GM10847 (cell line): ENCODE results near the gene POLR1A.

Experiments
- POLR2A ChIP-seq: IDR thresholded peaks from 2 replicates; pipeline ENCODE4 v1.6.1; 2011; ENCODE audit not compliant: insufficient read length; ENCODE audit errors: extremely low read depth

The POLR1A gene

DNA sequence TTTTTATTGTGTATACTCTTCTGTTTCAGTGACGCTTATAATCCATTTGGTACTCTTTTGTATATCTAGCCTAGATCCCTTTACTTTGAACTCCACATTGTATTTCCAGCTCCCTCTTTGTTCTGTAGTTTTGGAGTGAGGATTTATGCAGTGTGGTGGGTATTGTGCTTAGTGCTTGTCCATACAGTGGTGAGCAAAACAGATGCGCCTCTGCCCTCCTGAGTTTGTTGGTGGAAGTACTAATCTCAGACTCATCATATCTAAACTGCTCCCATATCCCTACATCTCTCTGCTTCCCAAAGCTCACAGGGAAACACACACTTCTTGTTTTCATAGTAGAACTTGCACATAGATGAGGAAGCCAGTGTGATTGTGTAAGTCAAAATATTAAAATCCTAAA, 12.4 kb upstream of the POLR1A start:
- no peak for TF ChIP-seq POLR2A

DNA sequence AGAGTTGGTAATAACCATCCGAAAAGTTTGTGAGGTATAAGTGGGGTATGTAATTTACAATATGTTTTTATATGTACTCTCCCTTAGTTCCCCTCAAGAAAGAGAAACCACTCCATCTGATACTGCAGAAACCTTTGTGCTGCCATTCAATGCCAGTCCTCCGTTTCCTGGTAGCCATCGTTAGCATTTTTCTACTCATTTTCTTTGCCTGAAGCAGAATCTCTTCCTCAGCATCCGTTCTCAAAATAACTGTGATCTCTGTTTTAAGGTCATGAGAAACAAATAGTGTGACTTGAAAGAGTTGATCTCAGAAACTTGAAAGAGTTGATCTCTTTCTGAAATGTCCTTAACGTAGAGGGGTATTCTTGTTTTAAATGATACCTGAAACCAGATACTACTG, 1.3 kb upstream of the POLR1A start:
- no peak for TF ChIP-seq POLR2A

DNA sequence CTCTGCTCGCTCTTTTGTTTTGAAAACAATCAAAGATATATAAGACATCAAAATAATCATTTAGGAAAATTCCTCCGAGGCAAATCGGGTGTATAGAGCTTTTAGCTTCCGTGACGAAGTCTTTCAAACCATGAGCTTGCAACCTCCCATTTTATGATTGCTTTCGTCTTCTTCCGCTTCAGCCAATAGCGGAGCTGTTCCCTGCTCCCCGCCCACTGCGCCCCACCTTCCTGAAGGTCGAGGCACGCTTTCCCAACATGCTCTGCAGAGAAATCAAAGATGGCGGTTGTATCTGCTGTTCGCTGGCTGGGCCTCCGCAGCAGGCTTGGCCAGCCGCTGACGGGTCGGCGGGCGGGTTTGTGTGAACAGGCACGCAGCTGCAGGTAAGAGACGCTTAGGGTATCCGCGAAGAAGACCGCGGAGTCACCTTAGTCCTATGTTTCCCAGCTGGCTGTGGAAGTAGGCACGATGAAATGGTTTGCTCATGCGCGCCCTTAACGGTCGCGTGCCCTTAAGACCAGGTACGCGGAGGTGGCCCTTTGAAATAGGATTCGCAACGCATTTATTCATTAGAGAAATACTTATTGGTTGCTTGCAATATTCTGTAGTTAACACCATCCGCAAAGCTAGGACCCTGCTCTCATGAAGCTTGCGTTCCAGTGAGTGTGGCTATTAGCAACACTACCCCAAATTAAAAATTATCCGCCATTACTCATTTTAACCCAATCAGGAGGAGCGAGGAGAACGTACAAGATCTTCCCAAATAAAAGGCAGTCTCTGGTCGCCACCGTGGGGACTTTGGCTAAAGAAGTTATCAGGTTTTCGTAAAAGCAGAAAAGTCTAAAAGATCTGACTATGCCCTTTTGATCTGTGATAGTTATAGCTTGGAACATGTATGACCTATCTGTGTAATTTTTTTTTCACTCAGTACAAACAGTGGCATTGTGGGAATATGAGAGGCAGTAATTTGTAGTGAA, 571 bp upstream of the POLR1A start, which contains the start of gene PTCD3:
PTCD3 (plus strand) TSS at position 267 of the 977 bp plus-strand sequence; CDS start at position 280, 13 bp downstream.
- peak; percentile 91 for TF ChIP-seq POLR2A

DNA sequence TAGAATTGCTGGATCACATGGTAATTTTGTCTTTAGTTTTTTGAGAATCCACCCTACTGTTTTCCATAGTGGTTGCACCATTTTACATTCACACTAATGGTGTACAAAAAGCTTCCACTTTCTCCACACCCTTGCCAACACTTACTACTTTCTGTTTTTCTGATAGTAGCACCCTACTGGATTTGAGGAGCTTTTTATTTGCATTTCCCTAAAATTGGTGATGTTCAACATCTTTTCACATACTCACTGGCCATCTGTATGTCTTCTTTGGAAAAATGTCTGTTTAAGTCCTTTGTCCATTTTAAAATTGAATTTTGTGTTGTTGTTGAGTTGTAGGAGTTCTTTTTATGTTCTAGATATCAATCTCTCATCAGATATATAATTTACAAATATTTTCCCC, 3.5 kb downstream of the POLR1A start:
- no peak for TF ChIP-seq POLR2A

DNA sequence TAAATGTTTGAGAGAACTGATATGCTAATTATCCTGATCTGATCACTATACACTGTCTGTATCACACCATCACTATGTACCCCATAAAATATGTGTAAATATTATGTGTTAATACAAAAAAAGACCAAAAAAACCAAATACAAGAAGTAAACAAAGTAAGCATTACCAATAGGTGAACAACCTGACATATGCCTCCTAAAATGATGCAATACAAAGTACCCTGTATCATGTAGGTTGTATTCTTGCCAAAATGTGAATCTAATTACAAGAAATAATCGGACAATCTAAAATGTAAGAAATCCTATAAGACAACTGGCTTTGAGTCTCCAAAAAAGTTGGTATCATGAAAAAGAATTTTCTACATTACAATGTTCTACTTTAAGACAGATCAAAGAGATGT, 7.8 kb downstream of the POLR1A start:
- TF ChIP-seq POLR2A: no peak

DNA sequence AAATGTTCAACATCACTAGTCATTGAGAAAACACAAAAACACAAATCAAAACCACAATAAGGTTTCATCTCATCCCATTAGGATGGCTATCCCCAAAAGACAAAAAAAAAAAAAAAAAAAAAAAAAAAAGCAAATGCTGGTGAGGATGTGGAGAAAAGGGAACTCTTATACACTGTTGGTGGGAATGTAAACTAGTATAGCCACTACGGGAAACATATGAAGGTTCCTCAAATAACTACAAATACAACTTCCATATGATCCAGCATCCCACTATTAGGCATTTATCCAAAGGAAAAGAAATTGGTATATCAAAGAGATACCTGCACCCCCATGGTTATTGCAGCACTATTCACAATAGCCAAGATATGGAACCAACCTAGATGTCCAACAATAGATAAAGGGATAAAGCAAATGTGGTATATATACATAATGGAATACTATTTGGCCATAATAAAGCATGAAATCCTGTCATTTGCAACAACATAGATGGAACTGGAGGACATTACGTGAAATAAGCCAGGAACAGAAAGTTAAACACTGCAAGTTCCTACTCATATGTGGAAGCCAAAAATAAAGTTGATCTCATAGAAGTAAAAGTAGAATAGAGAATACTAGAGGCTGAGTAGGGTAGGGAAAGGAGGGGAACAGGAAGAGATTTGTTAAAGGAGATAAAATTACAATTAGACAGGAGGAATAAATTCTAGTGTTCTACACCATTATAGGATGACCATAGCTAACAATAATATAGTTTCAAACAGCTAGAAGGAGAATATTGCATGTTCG, 8.4 kb downstream of the POLR1A start:
- TF ChIP-seq POLR2A: no peak

DNA sequence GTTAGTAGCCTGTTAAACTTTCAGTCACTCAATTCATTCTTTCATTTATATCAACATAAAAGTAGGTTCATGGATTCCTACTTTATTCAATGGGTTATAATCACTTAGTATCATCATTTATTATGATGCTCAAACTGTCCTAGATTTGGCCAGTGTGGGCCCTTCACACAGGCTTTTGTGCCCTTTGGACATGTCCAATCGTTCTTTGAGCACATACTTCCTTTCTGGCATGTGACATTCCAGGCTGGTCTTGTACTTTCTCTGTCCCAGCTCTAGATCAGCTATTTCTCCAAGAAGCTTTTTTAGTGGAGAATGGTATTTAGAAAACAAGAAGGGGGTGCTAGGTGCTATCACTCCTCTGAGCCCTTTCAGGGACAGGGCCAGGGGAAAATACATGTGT, 11.5 kb downstream of the POLR1A start:
- no peak for TF ChIP-seq POLR2A

DNA sequence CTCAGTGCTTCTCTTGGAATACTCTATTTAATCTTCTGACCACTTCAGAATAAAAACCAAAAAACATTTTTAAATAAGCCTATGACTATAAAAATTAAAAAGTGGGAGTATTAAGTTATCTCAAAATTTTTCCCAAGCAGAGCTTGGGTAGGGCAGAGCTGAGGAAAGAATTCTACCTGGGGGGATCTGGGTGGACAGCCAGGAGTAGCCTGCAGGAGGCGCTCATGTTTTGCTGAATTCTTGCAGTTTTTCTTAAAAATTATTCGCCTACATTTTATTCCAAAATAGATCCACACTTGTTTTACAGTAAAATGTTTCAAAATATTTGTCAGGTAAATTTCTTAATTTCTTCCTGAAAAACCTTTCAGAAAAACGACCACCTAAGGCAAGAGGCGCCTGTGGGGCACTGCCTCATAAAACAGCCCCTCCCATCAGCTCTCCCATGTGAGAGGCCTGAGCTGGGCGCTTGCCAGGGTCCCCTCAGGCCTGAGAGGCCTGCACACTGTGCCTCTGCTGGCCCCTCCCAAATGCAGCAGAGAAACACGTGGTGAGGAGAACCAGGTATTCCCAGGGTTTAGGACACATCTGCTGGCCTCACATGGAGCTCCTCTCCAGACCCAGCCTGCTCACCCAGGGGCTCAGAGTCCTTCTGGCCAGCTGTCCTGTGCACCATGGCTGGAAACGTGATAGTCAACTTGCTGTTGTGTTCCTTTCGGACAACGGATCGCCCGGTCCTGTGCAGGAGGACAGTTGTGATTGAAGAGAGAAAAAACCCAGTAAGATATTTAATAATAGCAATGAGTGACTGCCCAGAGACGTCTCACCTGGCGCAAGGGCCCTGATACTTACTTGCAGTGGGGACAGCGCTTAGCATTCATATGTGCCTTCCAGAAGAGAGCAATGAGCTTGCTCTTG, 17.5 kb downstream of the POLR1A start:
- TF ChIP-seq POLR2A: no peak

DNA sequence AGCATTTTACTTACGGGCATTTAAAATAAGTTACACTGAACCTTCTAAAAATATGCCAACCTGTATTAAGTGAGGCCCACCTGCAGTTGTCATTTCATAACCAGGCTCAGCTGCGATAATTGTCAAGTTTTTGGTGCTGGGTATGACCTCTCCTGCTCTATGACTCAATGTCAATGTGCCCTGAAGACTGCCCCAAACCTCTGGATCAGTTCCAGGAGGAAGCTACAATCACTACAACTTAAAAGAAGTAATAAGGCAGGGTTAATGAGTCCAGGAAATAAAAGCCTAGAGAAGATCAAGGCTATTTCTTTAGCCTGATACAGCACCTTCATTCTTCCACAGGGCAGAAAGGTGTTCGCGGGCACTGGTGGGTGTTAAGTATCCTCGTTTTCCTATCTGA, 22.9 kb downstream of the POLR1A start:
- TF ChIP-seq POLR2A: no peak

DNA sequence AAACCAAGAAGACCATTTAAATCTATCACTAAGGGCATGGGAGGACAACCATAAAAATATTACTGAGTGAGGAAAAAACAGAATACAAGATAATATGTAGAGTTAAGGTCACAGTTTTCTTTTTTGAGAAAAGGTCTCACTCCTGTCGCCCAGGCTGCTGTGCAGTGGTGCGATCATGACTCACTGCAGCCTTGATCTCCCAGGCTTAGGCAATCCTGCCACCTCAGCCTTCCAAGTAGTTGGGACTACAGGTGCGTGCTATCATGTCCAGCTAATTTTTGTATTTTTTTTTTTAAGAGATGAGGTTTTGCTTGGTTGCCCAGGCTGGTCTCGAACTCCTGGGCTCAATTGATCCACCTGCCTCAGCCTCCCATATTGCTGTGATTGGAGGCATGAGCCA, 24.0 kb downstream of the POLR1A start:
- no peak for TF ChIP-seq POLR2A

DNA sequence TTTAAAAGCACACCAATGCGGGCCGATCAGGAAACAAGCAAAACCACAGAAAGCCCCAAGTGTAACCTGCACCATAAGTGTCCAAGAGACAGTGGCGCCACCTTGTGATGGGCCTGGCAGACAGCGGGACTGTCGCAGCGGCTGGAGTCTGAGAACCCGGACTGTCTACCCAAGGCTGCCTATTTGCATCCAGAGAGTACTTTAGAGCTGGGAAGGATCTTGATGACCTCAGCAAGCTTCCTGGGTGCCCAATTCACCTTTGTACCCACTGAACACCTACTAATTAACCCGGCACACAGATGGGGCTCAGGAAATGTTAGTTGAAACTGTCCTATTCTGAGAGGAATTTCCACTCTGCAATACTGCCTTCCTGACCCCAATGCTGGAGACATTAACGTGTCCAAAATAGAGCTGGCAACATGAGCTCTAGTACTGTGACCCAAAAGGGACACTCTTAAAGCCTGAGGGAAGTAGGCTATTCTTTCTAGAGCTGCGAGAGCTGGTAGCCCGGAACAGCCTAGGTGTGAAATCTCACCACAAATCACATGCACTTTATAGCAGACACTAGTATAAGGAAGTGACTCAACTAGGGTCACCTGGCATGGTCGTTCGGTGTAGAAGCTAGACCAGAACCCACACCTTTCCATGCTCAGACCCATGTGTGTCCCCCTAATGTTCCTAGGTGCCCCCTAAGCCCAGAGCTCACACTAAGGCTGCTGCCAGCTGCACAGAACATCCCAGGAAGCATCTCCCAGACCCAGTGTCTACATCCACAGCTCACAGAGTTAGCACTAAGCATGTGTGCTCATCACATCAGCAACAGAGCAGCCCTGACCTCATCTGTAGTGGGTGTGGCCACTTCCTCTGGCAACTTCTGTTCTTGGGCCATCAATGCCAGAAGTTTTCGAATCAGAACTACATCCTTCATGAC, 25.4 kb downstream of the POLR1A start:
- TF ChIP-seq POLR2A: no peak

DNA sequence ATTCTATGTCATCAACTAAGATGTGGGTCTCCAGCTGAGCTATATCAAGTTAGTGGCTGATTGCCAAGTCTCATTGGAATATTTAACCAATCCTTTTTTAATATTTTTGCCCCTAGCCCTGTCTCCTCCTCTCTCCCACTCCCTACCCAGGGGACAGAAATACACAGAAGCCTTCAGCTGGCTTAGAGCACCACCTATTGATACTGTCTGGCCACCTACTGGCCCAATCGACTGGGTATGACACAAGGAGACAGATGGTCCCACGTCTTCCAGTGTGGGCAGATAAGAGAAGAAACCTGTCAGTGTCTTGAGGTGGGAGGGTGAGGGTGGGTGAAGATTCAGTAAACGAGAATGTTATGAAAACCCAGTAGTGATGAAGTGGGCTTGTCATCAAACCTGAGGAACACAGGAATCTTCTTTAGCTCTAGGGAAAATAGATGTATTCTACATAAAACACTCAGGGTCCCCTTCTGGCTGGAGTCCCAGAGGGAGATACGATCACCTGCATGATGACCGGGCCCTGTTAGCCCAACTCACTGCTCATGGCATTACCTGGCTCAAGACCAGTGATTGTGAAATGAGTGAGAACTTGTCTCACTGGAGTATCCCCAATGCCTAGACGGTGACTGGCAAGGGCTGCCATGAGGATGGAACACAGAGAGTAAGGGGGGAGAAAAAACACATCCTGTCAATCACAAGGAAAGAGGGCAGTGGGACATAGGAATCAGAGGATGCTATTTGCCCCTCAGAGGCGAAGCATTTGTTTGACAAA, 26.7 kb downstream of the POLR1A start:
- no peak for TF ChIP-seq POLR2A

DNA sequence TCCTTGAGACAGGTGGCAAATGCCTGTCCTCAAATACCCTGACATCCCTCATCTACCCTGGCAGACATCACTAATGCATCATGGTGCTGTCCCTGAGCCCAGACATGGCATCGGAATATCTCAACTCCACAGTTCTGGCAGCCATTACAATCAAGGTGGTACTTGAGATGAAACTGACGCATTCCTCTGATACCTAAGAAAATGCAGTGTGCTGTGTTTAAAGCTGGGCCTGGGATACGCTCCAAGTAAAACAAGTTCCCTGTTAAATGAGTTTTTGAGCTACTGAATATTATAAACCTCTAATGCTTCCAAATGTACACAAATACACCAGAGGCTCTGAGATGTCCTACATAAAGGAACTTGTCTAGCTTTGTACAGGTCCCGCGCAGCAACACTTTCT, 29.8 kb downstream of the POLR1A start:
- no peak for TF ChIP-seq POLR2A
